HCT116 (cell line): Measurements from ENCODE around the gene C9. TPM values are rescaled to one million over a fixed set of nuclear protein-coding genes. Genes with fewer than 3 reads are reported as not detected.

ENCODE experiments used
- ATAC-seq: fragments of 200-7000 bp; cut with Tn5 transposase; 2 replicates; pipeline ENCODE4 v1.9.1; 2020; ENCODE audit warnings: mild to moderate bottlenecking, moderate library complexity
- BruUV-seq: library from RNA; stranded (reverse); fragments of 400-500 nt; replicated peaks from 2 replicates; lab custom pipeline; 2021; lab: Mats Ljungman, UMichigan
- CTCF ChIA-PET: fragments of 300-600 bp; sonication (Branson Sonifier 250); formaldehyde crosslinking; loops from one replicate; lab custom pipeline; 2021; ENCODE audit warnings: antibody characterized with exemption; lab: Charles Lee
- POLR2A ChIA-PET: fragments of 300-600, 350-600 bp; sonication (Branson Sonifier 250); formaldehyde crosslinking; loops from one replicate; lab custom pipeline; 2021; ENCODE audit warnings: antibody characterized with exemption; lab: Charles Lee
- RAD21 ChIA-PET, 2 experiments: fragments of 300-600 bp; sonication (Branson Sonifier 250); formaldehyde crosslinking; loops; one replicate each; lab custom pipeline; 2023; ENCODE audit warnings: low total read pairs in 2 of 2; ENCODE audit not compliant: uncharacterized antibody in 2 of 2, unreplicated experiment in 2 of 2, low non-redundant PET in 1 of 2; lab: Charles Lee
- DNase-seq: peaks from one replicate; pipeline ENCODE4 v3.0.0-alpha.2; 2010; ENCODE audit warnings: low read depth, low spot score
- H2AFZ ChIP-seq: fragments of 200-600 bp; shearing (Covaris generic), sonication (generic); 2 replicates; pipeline ENCODE4 v1.6.1; 2017; ENCODE audit warnings: low read depth, mixed run types, mixed read lengths, antibody characterized with exemption, low read length; ENCODE audit not compliant: poor library complexity, severe bottlenecking
- H3K27ac ChIP-seq: 2 replicates; pipeline ENCODE4 v1.5.1; 2012; ENCODE audit warnings: low read depth, low read length
- H3K27me3 ChIP-seq: fragments of 200-600 bp; sonication (generic); 2 replicates; pipeline ENCODE4 v1.6.1; 2016; ENCODE audit warnings: mixed run types, low read length, mixed read lengths; ENCODE audit not compliant: insufficient read depth
- H3K36me3 ChIP-seq, 2 experiments: fragments of 200-500 bp in 1 of 2; fragments of 200-600 bp in 1 of 2; sonication (Bioruptor generic) in 1 of 2; sonication (generic) in 1 of 2; 2 replicates each; pipeline versions ENCODE4 v1.5.1 to v1.6.1; 2014 to 2016; ENCODE audit warnings: low read length in 2 of 2, inconsistent platforms in 1 of 2, mixed read lengths in 1 of 2, mixed run types in 1 of 2; ENCODE audit not compliant: insufficient read depth in 2 of 2, control insufficient read depth in 1 of 2
- H3K4me1 ChIP-seq, 2 experiments: fragments of 200-600 bp in 1 of 2; sonication (generic) in 1 of 2; 2 replicates each; pipeline versions ENCODE4 v1.5.1 to v1.6.1; 2012 to 2017; ENCODE audit warnings: low read length in 2 of 2, inconsistent platforms in 1 of 2, mild to moderate bottlenecking in 1 of 2, mixed read lengths in 1 of 2, mixed run types in 1 of 2, moderate library complexity in 1 of 2; ENCODE audit not compliant: insufficient read depth in 2 of 2, control insufficient read depth in 1 of 2
- H3K4me2 ChIP-seq: fragments of 200-600 bp; sonication (generic); 2 replicates; pipeline ENCODE4 v1.6.1; 2017; ENCODE audit warnings: mixed run types, low read length, mixed read lengths
- H3K4me3 ChIP-seq, 2 experiments: fragments of 200-600 bp in 1 of 2; sonication (generic) in 1 of 2; replicated peaks in 1 of 2; 2 replicates each; pipeline ENCODE4 v1.5.1; 2011 to 2016; ENCODE audit warnings: low read length in 2 of 2, control low read depth in 1 of 2, low read depth in 1 of 2, mild to moderate bottlenecking in 1 of 2, mixed read lengths in 1 of 2, mixed run types in 1 of 2
- H3K79me2 ChIP-seq: fragments of 200-600 bp; sonication (generic); 2 replicates; pipeline ENCODE4 v1.6.1; 2017; ENCODE audit warnings: mild to moderate bottlenecking, mixed run types, low read length, moderate library complexity, mixed read lengths; ENCODE audit not compliant: insufficient read depth
- H3K9ac ChIP-seq: fragments of 200-600 bp; sonication (generic); 2 replicates; pipeline ENCODE4 v1.6.1; 2016; ENCODE audit warnings: low read length, mixed read lengths
- H3K9me2 ChIP-seq: fragments of 200-600 bp; sonication (generic), shearing (Covaris generic); 2 replicates; pipeline ENCODE4 v1.6.1; 2017; ENCODE audit warnings: mixed run types, mild to moderate bottlenecking, moderate library complexity; ENCODE audit not compliant: insufficient read depth
- H3K9me3 ChIP-seq, 2 experiments: fragments of 200-500 bp in 1 of 2; fragments of 200-600 bp in 1 of 2; sonication (Bioruptor generic) in 1 of 2; sonication (generic) in 1 of 2; 2 replicates each; pipeline ENCODE4 v1.6.1; 2014 to 2017; ENCODE audit warnings: low read length in 2 of 2, mixed read lengths in 2 of 2, inconsistent platforms in 1 of 2, low read depth in 1 of 2, mild to moderate bottlenecking in 1 of 2, mixed run types in 1 of 2, moderate library complexity in 1 of 2; ENCODE audit not compliant: control insufficient read depth in 1 of 2, insufficient read depth in 1 of 2
- H4K20me1 ChIP-seq: fragments of 200-600 bp; sonication (generic), shearing (Covaris generic); 2 replicates; pipeline ENCODE4 v1.6.1; 2017; ENCODE audit warnings: mixed run types, mild to moderate bottlenecking, moderate library complexity; ENCODE audit not compliant: insufficient read depth
- CBX3 ChIP-seq: IDR thresholded peaks from 2 replicates; pipeline ENCODE4 v1.6.1; 2012; ENCODE audit warnings: low read depth
- CTCF ChIP-seq, 3 experiments: fragments of 200-600 bp in 1 of 3; sonication (generic) in 1 of 3; IDR thresholded peaks in 2 of 3; conservative IDR thresholded peaks in 1 of 3; 2 replicates each; pipeline ENCODE4 v1.5.1; 2012 to 2017; ENCODE audit warnings: low read depth in 2 of 3, low read length in 2 of 3, antibody characterized with exemption in 1 of 3, borderline replicate concordance in 1 of 3, control low read depth in 1 of 3, mild to moderate bottlenecking in 1 of 3, mixed read lengths in 1 of 3, mixed run types in 1 of 3, moderate library complexity in 1 of 3; ENCODE audit not compliant: insufficient read depth in 1 of 3
- ELF1 ChIP-seq: IDR thresholded peaks from 2 replicates; pipeline ENCODE4 v1.6.1; 2012; ENCODE audit warnings: low read depth, borderline replicate concordance
- FOSL1 ChIP-seq: IDR thresholded peaks from 2 replicates; pipeline ENCODE4 v1.6.1; 2012; ENCODE audit warnings: low read depth
- JUND ChIP-seq: IDR thresholded peaks from 2 replicates; pipeline ENCODE4 v1.6.1; 2012
- MAX ChIP-seq: IDR thresholded peaks from 2 replicates; pipeline ENCODE4 v1.6.1; 2012
- POLR2AphosphoS5 ChIP-seq: IDR thresholded peaks from 2 replicates; pipeline ENCODE4 v1.6.1; 2011; ENCODE audit warnings: mild to moderate bottlenecking, low read depth, low read length, moderate library complexity
- SIN3A ChIP-seq: IDR thresholded peaks from 2 replicates; pipeline ENCODE4 v1.6.1; 2012; ENCODE audit warnings: low read depth
- SP1 ChIP-seq: IDR thresholded peaks from 2 replicates; pipeline ENCODE4 v1.6.1; 2012; ENCODE audit warnings: low read depth
- TCF7L2 ChIP-seq: IDR thresholded peaks from 2 replicates; pipeline ENCODE4 v1.7.0; 2011; ENCODE audit warnings: borderline replicate concordance, inconsistent platforms; ENCODE audit not compliant: insufficient read depth, insufficient read length; ENCODE audit errors: extremely low read depth
- ZFX ChIP-seq: fragments of 450-650 bp; IDR thresholded peaks from 2 replicates; pipeline ENCODE4 v1.6.1; 2017
- ZNF274 ChIP-seq: fragments of 200-500 bp; sonication (Bioruptor generic); IDR thresholded peaks from 2 replicates; pipeline ENCODE4 v1.6.1; 2014; ENCODE audit warnings: mild to moderate bottlenecking, low read depth, low read length, inconsistent platforms
- intact Hi-C: fragments of 100-400 bp; cut with micrococcal nuclease; formaldehyde crosslinking; loops from 2 replicates; pipeline ENCODE4 v1.10.0; 2022
- total RNA-seq: library from RNA; stranded (reverse); gene quantifications from one replicate; pipeline ENCODE4 v1.2.1, GENCODE V29; 2021; ENCODE audit not compliant: unreplicated experiment

C9 gene
- total RNA-seq, 1 experiment from 2014 or later = 0.34 TPM

GRCh38 chr5:39349484-39349883, 14.8 kb downstream of the C9 start:
- Histone ChIP-seq H2AFZ (no peak overlapping the region), H3K36me3 (no peaks in the 10 kb centered on the region), H3K79me2 (no peaks in the 10 kb centered on the region), H3K27ac (no peak overlapping the region), H3K27me3 (no peaks in the 10 kb centered on the region), H3K9me3 (no peaks in the 10 kb centered on the region), H3K9me2 (no peaks in the 10 kb centered on the region), H3K4me1 (no peaks in the 10 kb centered on the region), H3K4me3 (no peak overlapping the region), H4K20me1 (no peaks in the 10 kb centered on the region), H3K9ac (no peak overlapping the region), H3K4me2 (no peak overlapping the region)
- RAD21 ChIA-PET = no interaction called here
- BruUV-seq = no TSS peak
- no peak for DNase-seq
- ATAC-seq = no peak
- intact Hi-C loops = no loop called here
- CTCF ChIA-PET = no interaction called here
- POLR2A ChIA-PET = no interaction called here
- TF ChIP-seq CTCF (IDR thresholded peaks at IDR 0.05 in 2 of 3, conservative IDR thresholded peaks at IDR 0.05 in 1 of 3; ENCODE audit: borderline replicate concordance in 1 of 3, insufficient read depth in 1 of 3, low read depth in 2 of 3, low read length in 2 of 3) = no peak
- no peak for TF ChIP-seq ELF1
- no peak for TF ChIP-seq SP1
- TF ChIP-seq CBX3 = no peak
- no peak for TF ChIP-seq JUND
- no peak for TF ChIP-seq POLR2AphosphoS5
- TF ChIP-seq ZFX = no peak
- no peak for TF ChIP-seq ZNF274
- TF ChIP-seq FOSL1 = no peak
- no peak for TF ChIP-seq TCF7L2
- no peak for TF ChIP-seq MAX
- TF ChIP-seq SIN3A = no peak
- TF ChIP-seq, all 23 proteins: peak for 0
